Caco-2 (cell line): ENCODE results near the gene PRSS23. TPM values are rescaled to one million over a fixed set of nuclear protein-coding genes. Genes with fewer than 3 reads are reported as not detected.
A peak's percentile ranks its signal among the peaks of the same experiment; 100 is the strongest.

ENCODE experiments used
- BruUV-seq: library from RNA; stranded (reverse); fragments of 400-500 nt; replicated peaks from 2 replicates; lab custom pipeline; 2021; lab: Mats Ljungman, UMichigan
- CTCF ChIA-PET: fragments of 300-600 bp; sonication (Branson Sonifier 250); formaldehyde crosslinking; loops from one replicate; lab custom pipeline; 2022; ENCODE audit warnings: antibody characterized with exemption; lab: Charles Lee
- POLR2A ChIA-PET: fragments of 300-600 bp; sonication (Branson Sonifier 250); formaldehyde crosslinking; loops from one replicate; lab custom pipeline; 2022; ENCODE audit warnings: antibody characterized with exemption; lab: Charles Lee
- DNase-seq, 2 experiments: peaks; one replicate each; pipeline versions ENCODE4 v3.0.0 to v3.0.0-alpha.2; 2020 to 2022
- H3K27me3 ChIP-seq: replicated peaks from 2 replicates; pipeline ENCODE4 v1.6.0; 2011; ENCODE audit warnings: low read length; ENCODE audit not compliant: control insufficient read depth, insufficient read depth
- H3K36me3 ChIP-seq: 2 replicates; pipeline ENCODE4 v1.5.1; 2011; ENCODE audit warnings: low read length; ENCODE audit not compliant: control insufficient read depth, insufficient read depth
- H3K4me1 ChIP-seq: fragments of 250-450 bp; sonication (Bioruptor Pico); 2 replicates; pipeline ENCODE4 v1.5.1; 2020; ENCODE audit warnings: mild to moderate bottlenecking
- H3K4me3 ChIP-seq: 2 replicates; pipeline ENCODE4 v1.5.1; 2011; ENCODE audit warnings: low read depth, mild to moderate bottlenecking, control low read depth, low read length
- H3K9me3 ChIP-seq: fragments of 250-450 bp; sonication (Bioruptor Pico); 2 replicates; pipeline ENCODE4 v1.5.1; 2020; ENCODE audit warnings: mild to moderate bottlenecking, moderate library complexity
- H3K27ac Mint-ChIP-seq: one replicate; pipeline ENCODE4 v1.8.0; 2022; ENCODE audit warnings: mixed read lengths; ENCODE audit not compliant: unreplicated experiment
- H3K27me3 Mint-ChIP-seq: one replicate; pipeline ENCODE4 v1.8.0; 2022; ENCODE audit warnings: mixed read lengths; ENCODE audit not compliant: insufficient read depth, unreplicated experiment
- H3K36me3 Mint-ChIP-seq: one replicate; pipeline ENCODE4 v1.8.0; 2022; ENCODE audit warnings: mild to moderate bottlenecking, mixed read lengths; ENCODE audit not compliant: insufficient read depth, unreplicated experiment
- H3K4me1 Mint-ChIP-seq: one replicate; pipeline ENCODE4 v1.8.0; 2022; ENCODE audit warnings: low read depth, mixed read lengths; ENCODE audit not compliant: unreplicated experiment
- H3K4me3 Mint-ChIP-seq: one replicate; pipeline ENCODE4 v1.8.0; 2022; ENCODE audit warnings: mild to moderate bottlenecking, moderate library complexity, mixed read lengths; ENCODE audit not compliant: unreplicated experiment
- H3K9me3 Mint-ChIP-seq: one replicate; pipeline ENCODE4 v1.8.0; 2022; ENCODE audit warnings: mixed read lengths; ENCODE audit not compliant: unreplicated experiment
- intact Hi-C: fragments of 100-400 bp; cut with micrococcal nuclease; formaldehyde crosslinking; loops from one replicate; pipeline ENCODE4 v1.10.0; 2022; ENCODE audit not compliant: unreplicated experiment
- total RNA-seq: library from RNA; stranded (reverse); gene quantifications from 2 replicates; pipeline ENCODE4 v1.2.3, GENCODE V29; 2022
- TF ChIP-seq, protein P1 (sequence below), 2 experiments: fragments of 200-600 bp in 1 of 2; IDR thresholded peaks; 1 replicate in 1 of 2; 2 replicates in 1 of 2; pipeline versions ENCODE4 v1.5.1 to v1.8.0; 2011 to 2022; ENCODE audit warnings: antibody characterized with exemption in 1 of 2, control low read depth in 1 of 2, inconsistent platforms in 1 of 2, low read depth in 1 of 2, low read length in 1 of 2, mild to moderate bottlenecking in 1 of 2, moderate library complexity in 1 of 2; ENCODE audit not compliant: insufficient read depth in 1 of 2, severe bottlenecking in 1 of 2, unreplicated experiment in 1 of 2

The PRSS23 gene
- total RNA-seq, 1 experiment from 2014 or later, result 400 TPM

DNA sequence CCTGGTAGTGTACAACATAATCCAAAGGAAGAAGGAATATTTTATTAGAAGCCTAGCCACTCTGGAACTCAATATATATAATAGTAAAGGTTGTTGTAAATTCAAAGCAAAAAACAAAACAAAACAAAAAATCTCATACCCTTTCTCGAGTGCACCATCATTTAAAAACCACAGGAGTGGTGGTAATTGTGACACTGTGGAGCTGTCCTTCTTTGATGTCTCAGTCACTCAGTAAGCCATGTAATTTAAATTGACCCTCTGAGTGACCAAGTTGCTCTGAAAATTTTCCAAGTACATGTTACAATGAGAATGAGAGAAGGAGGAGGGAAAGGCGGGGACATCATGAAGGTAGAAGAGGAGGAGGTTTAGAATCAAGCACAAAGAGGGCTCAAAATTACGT lies 6.6 kb downstream of the PRSS23 start:
- 0 out of 2 replicates have a peak, but pooled peaks cover 2% of the 10 kb centered on the region for H3K36me3 ChIP-seq
- H3K36me3 Mint-ChIP-seq, result peaks cover 96% of the 10 kb centered on the region
- H3K9me3 Mint-ChIP-seq, result no peaks in the 10 kb centered on the region
- DNase-seq, result no peak
- H3K4me1 ChIP-seq, result peaks cover 99% of the 10 kb centered on the region
- POLR2A ChIA-PET, result no interaction called here
- no TSS peak for BruUV-seq
- CTCF ChIA-PET, result interaction anchor here (0.9 to 1.5 kb wide), 3 partner anchors 20 to 323 kb away, joined by 3 to 5 read pairs (median 3); no protein-coding TSS in a partner anchor
- H3K4me3 ChIP-seq, result no peak overlapping the region
- peak overlapping the region; percentile 93 for H3K27ac Mint-ChIP-seq
- H3K4me1 Mint-ChIP-seq, result peaks cover 77% of the 10 kb centered on the region
- H3K27me3 Mint-ChIP-seq, result no peaks in the 10 kb centered on the region
- intact Hi-C loops, result no loop called here
- H3K27me3 ChIP-seq, result no peaks in the 10 kb centered on the region
- H3K4me3 Mint-ChIP-seq, result peak overlapping the region; percentile 45
- TF ChIP-seq, protein P1, sequence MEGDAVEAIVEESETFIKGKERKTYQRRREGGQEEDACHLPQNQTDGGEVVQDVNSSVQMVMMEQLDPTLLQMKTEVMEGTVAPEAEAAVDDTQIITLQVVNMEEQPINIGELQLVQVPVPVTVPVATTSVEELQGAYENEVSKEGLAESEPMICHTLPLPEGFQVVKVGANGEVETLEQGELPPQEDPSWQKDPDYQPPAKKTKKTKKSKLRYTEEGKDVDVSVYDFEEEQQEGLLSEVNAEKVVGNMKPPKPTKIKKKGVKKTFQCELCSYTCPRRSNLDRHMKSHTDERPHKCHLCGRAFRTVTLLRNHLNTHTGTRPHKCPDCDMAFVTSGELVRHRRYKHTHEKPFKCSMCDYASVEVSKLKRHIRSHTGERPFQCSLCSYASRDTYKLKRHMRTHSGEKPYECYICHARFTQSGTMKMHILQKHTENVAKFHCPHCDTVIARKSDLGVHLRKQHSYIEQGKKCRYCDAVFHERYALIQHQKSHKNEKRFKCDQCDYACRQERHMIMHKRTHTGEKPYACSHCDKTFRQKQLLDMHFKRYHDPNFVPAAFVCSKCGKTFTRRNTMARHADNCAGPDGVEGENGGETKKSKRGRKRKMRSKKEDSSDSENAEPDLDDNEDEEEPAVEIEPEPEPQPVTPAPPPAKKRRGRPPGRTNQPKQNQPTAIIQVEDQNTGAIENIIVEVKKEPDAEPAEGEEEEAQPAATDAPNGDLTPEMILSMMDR (IDR thresholded peaks at IDR 0.05; ENCODE audit: insufficient read depth in 1 of 2, low read depth in 1 of 2, low read length in 1 of 2, severe bottlenecking in 1 of 2, unreplicated experiment in 1 of 2), result no peak
- no peaks in the 10 kb centered on the region for H3K9me3 ChIP-seq

DNA sequence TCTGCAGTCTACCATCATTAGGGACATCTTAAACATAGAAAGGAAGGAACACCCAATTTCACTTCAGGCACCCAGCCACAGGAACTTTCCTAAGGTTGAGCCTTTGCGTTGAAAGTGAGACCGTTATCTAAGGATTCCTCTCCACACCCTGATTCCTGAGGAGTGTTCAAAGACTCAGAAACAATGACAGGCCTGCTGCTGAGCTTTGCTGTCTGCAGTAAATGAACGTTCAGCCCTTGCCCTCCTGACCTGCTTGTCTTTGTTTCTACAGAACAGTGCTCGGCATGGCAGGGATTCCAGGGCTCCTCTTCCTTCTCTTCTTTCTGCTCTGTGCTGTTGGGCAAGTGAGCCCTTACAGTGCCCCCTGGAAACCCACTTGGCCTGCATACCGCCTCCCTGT lies 7.0 kb downstream of the PRSS23 start:
- BruUV-seq, result no TSS peak
- H3K27me3 ChIP-seq, result no peaks in the 10 kb centered on the region
- CTCF ChIA-PET, result interaction anchor here (0.6 to 1.5 kb wide), 3 partner anchors 55 to 323 kb away, joined by 3 to 5 read pairs (median 4); no protein-coding TSS in a partner anchor
- 0 out of 2 replicates have a peak, but pooled peaks cover 2% of the 10 kb centered on the region for H3K36me3 ChIP-seq
- H3K27me3 Mint-ChIP-seq, result no peaks in the 10 kb centered on the region
- TF ChIP-seq, protein P1 (IDR thresholded peaks at IDR 0.05; ENCODE audit: insufficient read depth in 1 of 2, low read depth in 1 of 2, low read length in 1 of 2, severe bottlenecking in 1 of 2, unreplicated experiment in 1 of 2), result no peak
- peak overlapping the region; percentile 45 for H3K4me3 Mint-ChIP-seq
- H3K4me1 ChIP-seq, result peaks cover 98% of the 10 kb centered on the region
- H3K27ac Mint-ChIP-seq, result peak overlapping the region; percentile 93
- H3K9me3 ChIP-seq, result no peaks in the 10 kb centered on the region
- H3K9me3 Mint-ChIP-seq, result no peaks in the 10 kb centered on the region
- intact Hi-C loops, result no loop called here
- peaks cover 82% of the 10 kb centered on the region for H3K4me1 Mint-ChIP-seq
- H3K36me3 Mint-ChIP-seq, result peaks cover 96% of the 10 kb centered on the region
- POLR2A ChIA-PET, result interaction anchor here (0.6 kb wide), 1 partner anchor 738 kb away, joined by 5 read pairs; no protein-coding TSS in a partner anchor
- peak; percentile 78 to 89 for DNase-seq
- no peak overlapping the region for H3K4me3 ChIP-seq

DNA sequence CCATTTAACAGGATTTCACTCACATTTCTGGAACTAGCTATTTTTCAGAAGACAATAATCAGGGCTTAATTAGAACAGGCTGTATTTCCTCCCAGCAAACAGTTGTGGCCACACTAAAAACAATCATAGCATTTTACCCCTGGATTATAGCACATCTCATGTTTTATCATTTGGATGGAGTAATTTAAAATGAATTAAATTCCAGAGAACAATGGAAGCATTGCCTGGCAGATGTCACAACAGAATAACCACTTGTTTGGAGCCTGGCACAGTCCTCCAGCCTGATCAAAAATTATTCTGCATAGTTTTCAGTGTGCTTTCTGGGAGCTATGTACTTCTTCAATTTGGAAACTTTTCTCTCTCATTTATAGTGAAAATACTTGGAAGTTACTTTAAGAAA lies 9.2 kb downstream of the PRSS23 start:
- Histone ChIP-seq H3K9me3 (no peaks in the 10 kb centered on the region), H3K4me1 (peaks cover 98% of the 10 kb centered on the region), H3K4me3 (no peak overlapping the region), H3K36me3 (0 out of 2 replicates have a peak, but pooled peaks cover 2% of the 10 kb centered on the region), H3K27me3 (no peaks in the 10 kb centered on the region)
- peaks cover 92% of the 10 kb centered on the region for H3K4me1 Mint-ChIP-seq
- TF ChIP-seq, protein P1 (IDR thresholded peaks at IDR 0.05; ENCODE audit: insufficient read depth in 1 of 2, low read depth in 1 of 2, low read length in 1 of 2, severe bottlenecking in 1 of 2, unreplicated experiment in 1 of 2), result no peak
- H3K9me3 Mint-ChIP-seq, result no peaks in the 10 kb centered on the region
- intact Hi-C loops, result no loop called here
- no peak overlapping the region for H3K4me3 Mint-ChIP-seq
- no peaks in the 10 kb centered on the region for H3K27me3 Mint-ChIP-seq
- no TSS peak for BruUV-seq
- DNase-seq, result no peak
- peak overlapping the region; percentile 93 for H3K27ac Mint-ChIP-seq
- peaks cover 94% of the 10 kb centered on the region for H3K36me3 Mint-ChIP-seq
- CTCF ChIA-PET, result interaction anchor here (1.5 kb wide), 1 partner anchor 202 kb away, joined by 5 read pairs; no protein-coding TSS in a partner anchor
- POLR2A ChIA-PET, result interaction anchor here (0.6 to 1.4 kb wide), 2 partner anchors 9 to 333 kb away, joined by 3 to 6 read pairs; partner anchors contain the start of gene PRSS23
